Right lobe of liver (tissue), 4 donors: ENCODE results near the gene CYP26A1.

Source experiments
- CTCF ChIP-seq, 4 donors: fragments of 200-600 bp in 3 of 4; fragments of 450-650 bp in 1 of 4; IDR thresholded peaks; one replicate each; pipeline versions ENCODE4 v1.5.1 to v1.8.0; 2016 to 2022; ENCODE audit warnings: antibody characterized with exemption in 4 of 4, mild to moderate bottlenecking in 2 of 4
- POLR2A ChIP-seq: fragments of 450-650 bp; IDR thresholded peaks from one replicate; pipeline ENCODE4 v1.6.1; 2017; ENCODE audit warnings: antibody characterized with exemption, mild to moderate bottlenecking
- donor health status: DM: no; HTN: no; CAD: no.
- donor health status: DM: no; HTN: no; CAD: no.
- donor health status: DM: no; HTN: yes; CAD: no.

- TF ChIP-seq CTCF (IDR thresholded peaks at IDR 0.05), result no peak
- TF ChIP-seq POLR2A, result no peak
These were observed 47.6 kb upstream of the CYP26A1 start for GRCh38 chr10:93026072-93026471.
